ENCODE measurements around the gene LEMD1.

Gene LEMD1

GRCh38 chr1:205351984-205352713 lies 69.7 kb downstream of the LEMD1 start:
- peak; percentile 94 to 98 for DNase-seq

GRCh38 chr1:205350691-205351141 lies 71.1 kb downstream of the LEMD1 start:
- peak; percentile 66 to 82 for DNase-seq

GRCh38 chr1:205350124-205350523 lies 71.7 kb downstream of the LEMD1 start:
- no peak for DNase-seq

- DNase-seq: peak in 1 of 2 experiments; percentile 28
Observed at GRCh38 chr1:205348554-205349487, 73.0 kb downstream of the LEMD1 start.

GRCh38 chr1:205346956-205347574 lies 74.8 kb downstream of the LEMD1 start:
- no peak for DNase-seq

GRCh38 chr1:205345761-205346160 lies 76.1 kb downstream of the LEMD1 start:
- DNase-seq: no peak

GRCh38 chr1:205344066-205344928 lies 77.6 kb downstream of the LEMD1 start:
- DNase-seq: no peak

- DNase-seq: no peak
Observed at GRCh38 chr1:205343431-205344065, 78.3 kb downstream of the LEMD1 start.

GRCh38 chr1:205342986-205343385 lies 78.9 kb downstream of the LEMD1 start:
- DNase-seq: no peak

- DNase-seq: no peak
Observed at GRCh38 chr1:205340676-205341075, 81.2 kb downstream of the LEMD1 start.

- no peak for DNase-seq
Observed at GRCh38 chr1:205339717-205340116, 82.1 kb downstream of the LEMD1 start.

GRCh38 chr1:205339197-205339702 lies 82.6 kb downstream of the LEMD1 start:
- no peak for DNase-seq

GRCh38 chr1:205338011-205338410 lies 83.8 kb downstream of the LEMD1 start:
- DNase-seq: no peak

GRCh38 chr1:205337481-205337880 lies 84.4 kb downstream of the LEMD1 start:
- DNase-seq: no peak

GRCh38 chr1:205335692-205336091 lies 86.2 kb downstream of the LEMD1 start:
- peak; percentile 31 to 84 for DNase-seq

GRCh38 chr1:205332015-205332791 lies 89.7 kb downstream of the LEMD1 start:
- DNase-seq: no peak
